Lower lobe of right lung (tissue), 2 donors: ENCODE measurements around the gene RORC. TPM values are rescaled to one million over a fixed set of nuclear protein-coding genes. Genes with fewer than 3 reads are reported as not detected.

Experiments
- ATAC-seq, 2 donors: fragments of 200-7000 bp; cut with Tn5 transposase; one replicate each; pipeline ENCODE4 v1.9.1; 2020 to 2022; ENCODE audit warnings: mild to moderate bottlenecking in 2 of 2, moderate library complexity in 2 of 2
- DNase-seq: peaks from one replicate; pipeline ENCODE4 v3.0.0-alpha.2; 2020
- H3K27ac ChIP-seq: fragments of 200-600 bp; one replicate; pipeline ENCODE4 v1.8.0; 2022
- H3K27me3 ChIP-seq: fragments of 200-600 bp; one replicate; pipeline ENCODE4 v1.8.0; 2022; ENCODE audit warnings: low read depth
- H3K36me3 ChIP-seq: fragments of 200-600 bp; one replicate; pipeline ENCODE4 v1.8.0; 2022; ENCODE audit warnings: mild to moderate bottlenecking
- H3K4me1 ChIP-seq: fragments of 200-600 bp; one replicate; pipeline ENCODE4 v1.8.0; 2022
- H3K4me3 ChIP-seq: fragments of 200-600 bp; one replicate; pipeline ENCODE4 v1.8.0; 2022; ENCODE audit warnings: mild to moderate bottlenecking
- H3K9me3 ChIP-seq: fragments of 200-600 bp; one replicate; pipeline ENCODE4 v1.8.0; 2022
- intact Hi-C: fragments of 100-400 bp; cut with DNase I; formaldehyde crosslinking; loops from one replicate; pipeline ENCODE4 v1.11.0; 2022
- total RNA-seq: library from RNA; stranded (reverse); fragmentation: NEBNext Ultra II Directional; extraction: Animal tissue kit (Norgen Biotek cat#: 25700); gene quantifications from one replicate; pipeline ENCODE4 v1.2.1, GENCODE V29; 2021
- TF ChIP-seq, protein P1 (sequence below): fragments of 200-600 bp; IDR thresholded peaks from one replicate; pipeline ENCODE4 v1.8.0; 2022; ENCODE audit warnings: antibody characterized with exemption, mild to moderate bottlenecking
- donor health status: DM: no; HTN: yes; CAD: no; lungs with severe emphysema.

Gene RORC
- total RNA-seq, 1 donor from 2014 or later, result 21.7 TPM

DNA sequence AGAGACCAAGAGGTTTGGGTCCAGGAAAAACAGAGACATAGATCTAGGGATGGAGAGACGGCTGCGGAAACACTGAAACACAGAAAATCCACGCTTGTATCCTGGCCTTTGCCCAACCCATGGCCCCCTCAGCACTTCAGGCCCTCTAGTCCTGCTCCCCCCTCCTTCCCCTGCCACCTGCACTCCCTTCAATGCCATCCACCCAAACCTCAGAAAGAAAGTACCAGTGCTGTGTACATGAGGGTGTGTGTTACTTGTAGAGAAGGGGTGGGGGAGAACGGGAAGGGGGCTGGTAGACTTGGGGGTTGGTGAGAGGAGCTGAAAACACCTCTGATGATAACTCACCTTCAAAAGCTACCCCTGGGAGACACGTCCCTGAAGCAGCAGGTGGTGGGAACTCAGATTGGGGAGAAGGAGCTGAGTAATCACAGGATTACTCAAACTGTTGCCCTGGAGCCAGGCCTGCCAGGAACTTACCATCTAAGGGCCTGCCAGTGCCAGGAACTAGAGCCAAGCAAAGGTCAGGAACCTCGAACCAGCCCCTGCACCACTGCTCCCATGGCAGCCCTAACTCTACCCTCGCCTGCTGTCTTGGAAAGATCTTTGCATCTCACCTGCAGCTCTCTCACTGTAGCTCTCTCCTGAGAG, 11.5 kb downstream of the RORC start:
- no peak overlapping the region for H3K4me3 ChIP-seq
- no peaks in the 10 kb centered on the region for H3K9me3 ChIP-seq
- peaks cover 12% of the 10 kb centered on the region for H3K36me3 ChIP-seq
- peaks cover 8% of the 10 kb centered on the region for H3K4me1 ChIP-seq
- DNase-seq (no peak), ATAC-seq (peak in 1 of 2 donors; percentile 24)
- H3K27ac ChIP-seq, result no peak overlapping the region
- no peaks in the 10 kb centered on the region for H3K27me3 ChIP-seq
- TF ChIP-seq, protein P1, sequence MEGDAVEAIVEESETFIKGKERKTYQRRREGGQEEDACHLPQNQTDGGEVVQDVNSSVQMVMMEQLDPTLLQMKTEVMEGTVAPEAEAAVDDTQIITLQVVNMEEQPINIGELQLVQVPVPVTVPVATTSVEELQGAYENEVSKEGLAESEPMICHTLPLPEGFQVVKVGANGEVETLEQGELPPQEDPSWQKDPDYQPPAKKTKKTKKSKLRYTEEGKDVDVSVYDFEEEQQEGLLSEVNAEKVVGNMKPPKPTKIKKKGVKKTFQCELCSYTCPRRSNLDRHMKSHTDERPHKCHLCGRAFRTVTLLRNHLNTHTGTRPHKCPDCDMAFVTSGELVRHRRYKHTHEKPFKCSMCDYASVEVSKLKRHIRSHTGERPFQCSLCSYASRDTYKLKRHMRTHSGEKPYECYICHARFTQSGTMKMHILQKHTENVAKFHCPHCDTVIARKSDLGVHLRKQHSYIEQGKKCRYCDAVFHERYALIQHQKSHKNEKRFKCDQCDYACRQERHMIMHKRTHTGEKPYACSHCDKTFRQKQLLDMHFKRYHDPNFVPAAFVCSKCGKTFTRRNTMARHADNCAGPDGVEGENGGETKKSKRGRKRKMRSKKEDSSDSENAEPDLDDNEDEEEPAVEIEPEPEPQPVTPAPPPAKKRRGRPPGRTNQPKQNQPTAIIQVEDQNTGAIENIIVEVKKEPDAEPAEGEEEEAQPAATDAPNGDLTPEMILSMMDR, result no peak
- intact Hi-C loops, result no loop called here

DNA sequence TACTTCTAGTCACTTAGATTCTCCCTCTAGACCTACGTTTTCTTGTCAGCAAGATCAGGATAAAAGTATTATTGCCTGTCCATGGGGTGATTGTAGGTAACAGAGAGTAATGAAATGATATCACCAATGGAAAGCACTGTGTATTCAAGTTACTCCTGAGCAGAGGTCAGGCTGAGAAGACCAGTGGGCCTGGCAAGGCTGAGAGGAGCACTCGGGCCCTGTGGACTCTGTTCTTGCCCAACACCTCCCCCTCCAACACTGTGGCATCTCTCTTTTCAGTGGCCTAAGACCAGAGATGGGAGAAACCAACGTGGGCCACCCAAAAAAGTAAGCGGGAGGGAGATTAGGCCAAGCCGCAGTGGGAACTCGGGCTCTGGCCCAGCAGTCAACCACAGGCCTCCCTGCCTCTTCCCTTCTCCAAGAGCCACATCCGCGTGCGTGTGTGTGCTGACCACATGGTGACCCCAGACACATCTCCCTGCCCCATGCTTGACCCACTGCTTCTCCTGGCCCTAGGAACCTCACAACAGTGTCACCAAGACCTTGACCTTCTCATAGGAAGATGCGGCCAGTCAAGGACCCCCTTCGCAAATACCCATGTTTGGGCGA, 12.3 kb downstream of the RORC start:
- no peak overlapping the region for H3K4me3 ChIP-seq
- peaks cover 13% of the 10 kb centered on the region for H3K36me3 ChIP-seq
- H3K9me3 ChIP-seq, result no peaks in the 10 kb centered on the region
- TF ChIP-seq, protein P1, result no peak
- ATAC-seq, result no peak
- intact Hi-C loops, result no loop called here
- no peak for DNase-seq
- H3K27ac ChIP-seq, result no peak overlapping the region
- H3K27me3 ChIP-seq, result no peaks in the 10 kb centered on the region
- peaks cover 8% of the 10 kb centered on the region for H3K4me1 ChIP-seq

DNA sequence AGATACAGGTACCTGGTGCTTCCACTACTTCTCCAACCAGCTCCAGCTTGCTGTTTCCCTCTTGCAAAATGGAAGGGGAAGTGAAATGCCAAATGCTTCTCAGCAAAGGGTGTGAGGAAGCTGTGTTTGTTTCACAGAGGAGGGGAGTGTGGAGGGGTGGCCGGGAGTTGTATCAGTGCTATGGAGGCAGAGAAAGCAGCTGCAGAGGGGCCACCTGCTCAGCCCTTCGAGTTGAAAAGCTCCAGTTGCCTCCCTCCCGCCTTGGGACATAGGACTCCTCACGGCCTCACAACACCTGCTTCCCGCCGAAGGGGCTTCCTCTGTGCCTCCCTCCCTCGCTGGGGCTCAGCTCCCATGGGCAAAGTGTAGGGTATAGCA, 14.3 kb downstream of the RORC start:
- ATAC-seq (no peak), DNase-seq (no peak)
- H3K9me3 ChIP-seq, result no peaks in the 10 kb centered on the region
- H3K4me3 ChIP-seq, result no peak overlapping the region
- no peaks in the 10 kb centered on the region for H3K27me3 ChIP-seq
- intact Hi-C loops, result no loop called here
- H3K27ac ChIP-seq, result no peak overlapping the region
- peaks cover 13% of the 10 kb centered on the region for H3K36me3 ChIP-seq
- peaks cover 8% of the 10 kb centered on the region for H3K4me1 ChIP-seq
- TF ChIP-seq, protein P1, result no peak

DNA sequence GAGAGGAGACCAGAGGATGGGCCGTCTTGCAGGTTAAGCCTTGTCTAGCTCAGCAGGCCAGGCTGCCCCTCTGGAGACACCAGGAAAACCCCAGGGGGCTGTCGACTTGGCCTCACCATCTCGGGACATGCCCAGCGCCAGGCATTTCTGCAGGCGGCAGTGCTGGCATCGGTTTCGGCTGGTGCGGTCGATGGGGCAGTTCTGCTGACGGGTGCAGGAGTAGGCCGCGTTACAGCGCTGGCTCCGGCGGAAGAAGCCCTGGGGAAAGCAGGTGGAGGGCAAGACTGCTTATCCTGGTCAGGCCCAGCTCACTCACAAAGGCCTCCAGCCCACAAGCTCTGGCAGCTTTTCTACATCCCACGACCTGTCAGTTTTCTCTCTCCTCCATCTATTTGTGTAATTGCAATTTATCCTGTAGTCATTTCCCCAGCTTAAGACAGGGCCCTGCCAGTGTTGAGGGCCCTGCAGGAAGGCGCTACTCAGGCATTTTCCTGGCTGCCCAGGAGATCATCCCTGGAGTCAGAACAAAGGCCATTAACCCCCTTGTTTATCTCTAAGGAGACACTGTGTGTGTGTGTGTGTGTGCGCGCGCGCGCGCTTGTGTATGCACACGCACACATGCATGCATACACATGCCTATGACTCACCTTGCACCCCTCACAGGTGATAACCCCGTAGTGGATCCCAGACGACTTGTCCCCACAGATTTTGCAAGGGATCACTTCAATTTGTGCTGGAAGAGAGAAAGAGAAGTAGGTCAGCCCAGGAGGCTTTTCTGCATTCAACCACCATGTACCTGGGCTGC, 14.9 kb downstream of the RORC start:
- no peak for DNase-seq

DNA sequence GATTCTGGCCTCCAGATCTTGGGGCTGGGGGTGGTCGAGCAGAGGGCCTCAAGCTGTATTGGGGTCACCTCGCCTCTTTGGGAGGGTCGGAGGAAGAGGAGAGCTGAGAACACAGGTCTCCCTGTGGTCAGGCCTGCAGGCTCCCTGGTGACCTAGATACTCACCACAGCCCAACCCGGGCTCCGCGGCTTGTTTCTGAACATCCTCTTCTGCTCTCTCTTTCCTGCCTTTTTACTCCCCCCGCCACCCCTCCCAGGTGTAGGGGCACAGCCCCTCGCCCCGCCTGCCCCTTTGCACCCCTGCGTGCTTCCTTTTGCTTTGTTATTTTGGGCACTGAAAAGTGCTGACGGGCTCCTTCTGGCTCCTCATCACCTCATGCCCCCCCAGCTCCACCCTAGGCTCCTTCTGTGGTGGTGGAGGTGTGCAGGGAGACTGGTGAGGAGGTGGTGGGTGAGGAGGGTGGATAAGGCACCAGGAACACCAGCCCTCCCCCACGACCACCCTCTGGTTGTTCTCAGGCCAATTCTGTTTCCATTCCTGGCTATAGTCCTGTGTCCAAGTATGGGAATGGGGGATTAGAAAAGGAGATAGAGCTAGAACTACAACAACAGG, 15.8 kb downstream of the RORC start:
- DNase-seq, result no peak

More for the DNA sequence above, 14.9 kb downstream of the RORC start:
- H3K27ac ChIP-seq, result no peak overlapping the region
- intact Hi-C loops, result no loop called here
- peaks cover 8% of the 10 kb centered on the region for H3K4me1 ChIP-seq
- H3K27me3 ChIP-seq, result no peaks in the 10 kb centered on the region
- peaks cover 13% of the 10 kb centered on the region for H3K36me3 ChIP-seq
- TF ChIP-seq, protein P1, result no peak
- no peaks in the 10 kb centered on the region for H3K9me3 ChIP-seq
- no peak overlapping the region for H3K4me3 ChIP-seq
- no peak for ATAC-seq

More for the DNA sequence above, 15.8 kb downstream of the RORC start:
- no peaks in the 10 kb centered on the region for H3K27me3 ChIP-seq
- no peak overlapping the region for H3K27ac ChIP-seq
- H3K36me3 ChIP-seq, result peaks cover 13% of the 10 kb centered on the region
- H3K4me3 ChIP-seq, result no peak overlapping the region
- TF ChIP-seq, protein P1, result no peak
- peaks cover 6% of the 10 kb centered on the region for H3K4me1 ChIP-seq
- no peaks in the 10 kb centered on the region for H3K9me3 ChIP-seq
- ATAC-seq, result peak; percentile 13 to 30
- intact Hi-C loops, result no loop called here
